Activated CD4-positive, alpha-beta T cell treated with anti-CD3 and anti-CD28 coated beads, Interleukin-2, amount 50 U/mL, for 48 hours (primary cell): ENCODE data around the gene HMGB2.

Experiments used
- DNase-seq, 2 experiments: peaks; one replicate each; pipeline ENCODE4 v3.0.0-alpha.2; 2020

HMGB2 gene

GRCh38 chr4:173282626-173283025 lies 51.5 kb downstream of the HMGB2 start:
- DNase-seq = no peak

DNA sequence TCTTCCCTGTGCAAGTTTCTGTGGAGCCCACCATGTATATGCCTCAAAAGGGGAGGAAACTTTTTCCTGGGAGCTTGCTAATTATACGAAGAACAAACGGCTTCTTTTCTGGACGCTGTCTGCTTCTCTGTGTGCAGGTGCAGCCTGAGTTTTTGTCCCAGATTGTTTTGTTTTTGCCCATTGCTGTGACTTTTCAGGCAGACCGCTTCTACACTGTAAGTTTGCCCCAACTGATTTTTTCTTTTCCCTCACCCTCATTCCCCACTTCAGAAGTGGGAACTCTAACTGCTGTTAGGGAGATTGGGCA lies 51.9 kb downstream of the HMGB2 start:
- DNase-seq = no peak

GRCh38 chr4:173281406-173282255 lies 52.5 kb downstream of the HMGB2 start:
- no peak for DNase-seq
